GM19324 (cell line): ENCODE data around the gene ADTRP.

Experiments
- ATAC-seq: cut with Tn5 transposase; IDR thresholded peaks from one replicate; pipeline ENCODE4 v1.9.1; 2021; ENCODE audit warnings: mild to moderate bottlenecking, moderate library complexity; ENCODE audit not compliant: unreplicated experiment, low FRiP score

The ADTRP gene

DNA sequence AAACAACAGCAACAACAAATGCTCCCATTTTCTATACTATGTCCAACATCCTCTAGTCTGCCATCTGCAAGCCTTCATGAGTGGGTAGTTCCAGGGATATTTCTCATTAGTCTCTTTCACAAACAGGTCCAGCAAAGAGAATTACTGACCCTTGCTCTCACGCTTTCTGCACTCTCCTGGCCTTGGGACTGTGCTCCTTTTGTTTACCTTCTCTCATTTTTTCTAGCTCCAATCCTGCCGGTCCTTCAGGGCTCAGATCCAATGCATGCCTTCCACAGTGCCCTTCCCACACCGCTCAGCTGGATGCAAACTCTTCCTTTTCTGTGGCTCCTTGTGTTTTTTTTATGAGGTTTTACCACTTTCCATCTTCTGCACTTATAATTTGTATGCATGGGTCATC, 47.2 kb downstream of the ADTRP start:
- ATAC-seq, result no peak

- ATAC-seq, result no peak
These were observed 48.0 kb downstream of the ADTRP start for GRCh38 chr6:11730641-11731040.

DNA sequence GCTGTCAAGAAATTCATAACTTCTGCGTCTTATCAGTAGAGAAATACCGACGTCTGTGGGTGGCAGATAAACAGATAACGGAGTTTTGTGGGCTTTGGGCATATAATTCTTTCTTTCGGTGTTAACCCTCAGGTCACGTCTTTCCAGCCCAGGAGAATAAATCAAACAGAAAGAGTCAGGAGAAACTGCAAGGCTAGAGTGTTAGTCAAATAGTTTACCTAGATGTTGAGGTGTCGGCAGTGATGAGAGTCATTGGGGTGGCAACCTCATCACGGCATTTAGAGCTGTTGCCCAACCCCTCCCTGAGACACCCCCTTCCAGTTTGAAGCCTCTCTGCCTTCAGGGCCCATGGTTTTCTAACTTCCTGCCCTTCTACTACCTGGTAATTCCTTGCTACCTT, 49.5 kb downstream of the ADTRP start:
- ATAC-seq, result no peak

GRCh38 chr6:11727998-11728961, 50.3 kb downstream of the ADTRP start:
- no peak for ATAC-seq

DNA sequence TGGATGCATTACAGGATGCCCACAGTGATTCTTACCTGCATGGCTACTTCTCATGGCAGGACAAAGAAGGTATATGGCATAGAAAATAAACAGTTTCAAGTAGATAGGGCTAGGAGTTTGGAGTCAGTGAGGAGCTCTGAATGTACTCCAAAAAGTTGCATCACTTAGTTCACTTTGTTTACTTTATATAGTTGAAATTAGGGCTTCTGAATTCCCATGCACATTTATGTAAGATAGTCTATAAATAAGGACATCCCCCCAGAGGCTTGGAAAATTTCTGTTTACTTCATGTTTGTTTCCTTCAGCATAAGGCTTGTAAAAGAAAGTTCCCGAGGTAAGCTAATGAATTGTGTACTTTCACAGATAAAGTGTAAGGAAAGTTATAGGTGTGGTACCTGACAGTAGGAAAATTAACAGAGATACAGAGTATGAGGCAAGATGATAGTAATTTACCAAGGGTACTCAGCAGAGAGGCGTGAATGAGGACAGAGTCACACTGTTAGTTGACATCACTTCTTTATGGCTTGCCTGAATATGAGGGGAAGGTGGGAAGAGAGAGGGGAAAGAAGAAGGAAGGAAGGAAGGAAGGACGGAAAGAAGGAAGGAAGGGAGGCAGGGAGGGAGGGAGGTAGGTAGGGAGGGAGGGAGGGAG, 51.1 kb downstream of the ADTRP start:
- ATAC-seq, result no peak

GRCh38 chr6:11724286-11724685, 54.3 kb downstream of the ADTRP start:
- no peak for ATAC-seq

GRCh38 chr6:11722805-11723631, 55.6 kb downstream of the ADTRP start:
- ATAC-seq, result no peak

GRCh38 chr6:11722220-11722619, 56.4 kb downstream of the ADTRP start:
- ATAC-seq, result peak; percentile 52

DNA sequence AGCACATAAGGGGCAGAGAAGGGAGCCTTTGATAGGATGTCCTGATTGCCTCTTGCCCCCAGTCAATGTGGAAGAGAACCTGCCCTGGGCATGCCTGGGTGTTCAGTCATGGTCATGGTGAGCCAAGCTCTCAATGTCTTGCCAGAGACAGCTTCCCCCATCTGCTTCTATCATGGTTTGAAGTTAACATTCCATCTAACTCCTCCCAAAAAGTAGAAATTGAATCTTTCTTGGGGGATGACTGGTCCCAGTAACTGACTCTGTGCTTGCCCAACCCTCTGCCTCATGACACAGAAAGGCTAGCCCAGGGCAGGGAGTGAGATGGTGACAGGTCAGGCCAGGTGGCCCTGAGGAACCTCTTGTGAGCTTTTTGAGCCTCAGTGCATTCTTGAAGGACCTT, 60.1 kb downstream of the ADTRP start:
- ATAC-seq, result no peak

- no peak for ATAC-seq
These were observed 60.6 kb downstream of the ADTRP start for GRCh38 chr6:11718031-11718430.

- ATAC-seq, result no peak
These were observed 63.8 kb downstream of the ADTRP start for GRCh38 chr6:11714798-11715285.

GRCh38 chr6:11714116-11714797, 64.3 kb downstream of the ADTRP start:
- peak; percentile 69 for ATAC-seq

- no peak for ATAC-seq
These were observed 65.8 kb downstream of the ADTRP start for GRCh38 chr6:11712760-11713159.

DNA sequence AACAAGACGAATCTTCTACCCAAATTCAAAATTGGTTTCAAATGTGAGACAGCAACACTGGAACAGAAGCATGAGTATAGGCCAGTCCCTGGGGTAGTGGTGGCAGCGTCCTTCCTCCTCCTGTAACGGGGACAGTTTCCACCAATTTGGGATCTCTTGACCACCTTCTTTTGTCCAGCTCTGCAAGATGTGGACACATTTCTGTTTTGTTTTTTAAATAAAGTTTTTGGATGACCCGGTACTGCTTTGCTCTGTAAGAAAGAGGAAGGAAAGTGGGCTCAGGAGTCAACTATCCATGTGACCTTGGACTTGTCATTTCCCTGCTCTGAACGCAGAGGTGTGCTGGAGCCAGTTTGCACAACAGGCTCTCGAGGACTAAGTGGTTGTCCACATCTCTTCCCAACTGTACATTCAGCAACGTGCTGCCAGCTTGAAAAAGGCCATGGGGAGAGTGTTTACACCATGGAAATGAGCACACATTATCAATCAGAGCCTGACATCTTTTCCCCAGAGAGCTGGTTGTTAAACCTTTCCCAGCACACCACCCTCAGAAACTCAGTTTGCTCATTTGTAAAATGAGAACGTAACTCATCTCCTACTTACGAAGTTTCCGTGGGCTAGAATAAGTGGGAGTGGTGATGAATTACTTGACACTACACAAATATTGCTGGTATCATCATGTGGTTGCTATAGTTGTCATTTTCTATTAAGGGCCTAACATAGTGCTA, 66.5 kb downstream of the ADTRP start:
- ATAC-seq, result no peak

- no peak for ATAC-seq
These were observed 67.3 kb downstream of the ADTRP start for GRCh38 chr6:11711003-11711983.

- ATAC-seq, result no peak
These were observed 68.3 kb downstream of the ADTRP start for GRCh38 chr6:11710311-11710761.

- no peak for ATAC-seq
These were observed 72.4 kb downstream of the ADTRP start for GRCh38 chr6:11706171-11706570.

DNA sequence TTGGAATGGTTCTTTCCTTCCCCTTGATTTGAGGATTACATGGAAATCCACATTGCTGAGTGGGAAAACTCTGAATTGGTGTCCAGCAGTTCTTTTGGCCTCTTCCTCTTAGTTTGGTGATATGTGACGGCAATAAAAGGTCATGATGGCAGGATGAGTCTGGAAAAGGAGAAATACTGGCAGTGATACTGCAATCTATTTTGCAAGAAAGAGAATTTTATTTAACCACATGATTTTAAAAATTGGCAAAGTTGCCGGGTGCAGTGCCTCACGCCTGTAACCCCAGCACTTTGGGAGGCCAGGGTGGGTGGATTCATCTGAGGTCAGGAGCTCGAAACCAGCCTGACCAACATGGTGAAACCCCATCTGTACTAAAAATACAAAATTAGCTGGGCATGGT, 73.1 kb downstream of the ADTRP start:
- no peak for ATAC-seq
